ENCODE results near the gene FAM228A. TPM values are rescaled to one million over a fixed set of nuclear protein-coding genes. Genes with fewer than 3 reads are reported as not detected.

Gene FAM228A
- total RNA-seq, 2 experiments from 2014 or later = not detected

DNA sequence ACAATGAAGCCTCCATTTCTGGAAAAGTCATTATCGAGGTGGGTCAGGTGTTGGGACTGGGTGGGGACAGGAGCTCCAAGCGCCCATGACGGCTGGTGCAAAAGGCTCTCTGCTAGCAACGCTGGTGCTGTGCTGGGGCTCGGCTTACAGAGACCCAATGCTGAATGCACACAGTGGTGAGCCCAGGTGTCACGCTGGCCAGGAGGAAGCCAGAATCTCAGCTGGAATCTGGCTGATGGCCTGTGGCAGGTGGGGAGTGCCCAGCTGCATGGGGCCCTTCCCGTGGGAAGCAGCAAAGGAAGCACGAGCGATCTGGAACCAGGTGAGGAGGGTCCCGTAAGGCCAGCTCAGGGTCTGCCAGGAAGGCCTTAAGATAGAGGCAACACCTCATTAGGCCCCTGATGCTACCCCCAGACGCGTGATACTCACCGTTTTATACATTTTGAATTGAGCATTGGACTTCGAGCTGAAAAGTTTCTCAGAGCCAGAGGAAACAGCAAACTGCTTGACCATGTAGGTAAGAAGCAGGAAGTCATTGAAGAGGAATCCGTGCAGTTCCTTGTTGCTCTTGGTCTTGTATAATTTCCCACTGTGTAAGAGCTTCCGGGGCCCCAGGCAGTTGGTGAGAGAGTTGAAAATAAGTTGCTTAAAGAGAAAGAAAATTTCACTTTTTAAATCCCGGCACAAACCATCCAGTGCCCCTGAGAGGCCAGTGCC is 34.7 kb downstream of the FAM228A start:
- Mint-ChIP-seq H3K4me1 (ENCODE audit: low read depth) (no peaks in the 10 kb centered on the region), H3K4me3 (no peak overlapping the region), H3K36me3 (ENCODE audit: low read depth) (peaks cover 19% of the 10 kb centered on the region), H3K9me3 (no peaks in the 10 kb centered on the region), H3K27me3 (no peaks in the 10 kb centered on the region), H3K27ac (no peak overlapping the region)
- POLR2A ChIA-PET = no interaction called here
- CTCF ChIA-PET = interaction anchor here (0.5 kb wide), 1 partner anchor 125 kb away, joined by 3 read pairs; the partner anchor contains the start of gene TP53I3
- no peak for DNase-seq
- no peak for ATAC-seq
- TF ChIP-seq, protein P1, sequence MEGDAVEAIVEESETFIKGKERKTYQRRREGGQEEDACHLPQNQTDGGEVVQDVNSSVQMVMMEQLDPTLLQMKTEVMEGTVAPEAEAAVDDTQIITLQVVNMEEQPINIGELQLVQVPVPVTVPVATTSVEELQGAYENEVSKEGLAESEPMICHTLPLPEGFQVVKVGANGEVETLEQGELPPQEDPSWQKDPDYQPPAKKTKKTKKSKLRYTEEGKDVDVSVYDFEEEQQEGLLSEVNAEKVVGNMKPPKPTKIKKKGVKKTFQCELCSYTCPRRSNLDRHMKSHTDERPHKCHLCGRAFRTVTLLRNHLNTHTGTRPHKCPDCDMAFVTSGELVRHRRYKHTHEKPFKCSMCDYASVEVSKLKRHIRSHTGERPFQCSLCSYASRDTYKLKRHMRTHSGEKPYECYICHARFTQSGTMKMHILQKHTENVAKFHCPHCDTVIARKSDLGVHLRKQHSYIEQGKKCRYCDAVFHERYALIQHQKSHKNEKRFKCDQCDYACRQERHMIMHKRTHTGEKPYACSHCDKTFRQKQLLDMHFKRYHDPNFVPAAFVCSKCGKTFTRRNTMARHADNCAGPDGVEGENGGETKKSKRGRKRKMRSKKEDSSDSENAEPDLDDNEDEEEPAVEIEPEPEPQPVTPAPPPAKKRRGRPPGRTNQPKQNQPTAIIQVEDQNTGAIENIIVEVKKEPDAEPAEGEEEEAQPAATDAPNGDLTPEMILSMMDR (IDR thresholded peaks at IDR 0.05) = no peak
- intact Hi-C loops (cut with micrococcal nuclease) = no loop called here

DNA sequence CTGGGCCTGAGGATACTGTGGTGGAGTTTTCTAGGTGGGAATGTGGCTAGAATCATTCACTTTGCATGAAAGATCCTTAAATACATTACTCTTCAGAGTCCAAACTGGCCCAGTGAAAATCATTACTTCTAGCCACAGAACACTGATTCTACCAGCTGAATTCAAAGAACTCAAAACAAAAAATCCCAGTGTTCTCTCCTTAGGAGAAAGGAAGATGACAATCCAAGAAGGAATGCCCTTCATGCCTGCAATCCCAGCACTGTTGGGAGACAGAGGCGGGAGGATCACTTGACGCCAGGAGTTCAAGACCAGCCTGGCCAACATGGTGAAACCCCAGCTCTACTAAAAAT is 35.2 kb downstream of the FAM228A start:
- H3K27me3 Mint-ChIP-seq = no peaks in the 10 kb centered on the region
- intact Hi-C loops (cut with micrococcal nuclease) = no loop called here
- ChIA-PET POLR2A (no interaction called here), CTCF (no interaction called here)
- H3K4me3 Mint-ChIP-seq = no peak overlapping the region
- no peaks in the 10 kb centered on the region for H3K4me1 Mint-ChIP-seq (ENCODE audit: low read depth)
- H3K9me3 Mint-ChIP-seq = no peaks in the 10 kb centered on the region
- no peak overlapping the region for H3K27ac Mint-ChIP-seq
- ATAC-seq (no peak), DNase-seq (no peak)
- TF ChIP-seq, protein P1 (IDR thresholded peaks at IDR 0.05) = no peak
- H3K36me3 Mint-ChIP-seq (ENCODE audit: low read depth) = peaks cover 17% of the 10 kb centered on the region

DNA sequence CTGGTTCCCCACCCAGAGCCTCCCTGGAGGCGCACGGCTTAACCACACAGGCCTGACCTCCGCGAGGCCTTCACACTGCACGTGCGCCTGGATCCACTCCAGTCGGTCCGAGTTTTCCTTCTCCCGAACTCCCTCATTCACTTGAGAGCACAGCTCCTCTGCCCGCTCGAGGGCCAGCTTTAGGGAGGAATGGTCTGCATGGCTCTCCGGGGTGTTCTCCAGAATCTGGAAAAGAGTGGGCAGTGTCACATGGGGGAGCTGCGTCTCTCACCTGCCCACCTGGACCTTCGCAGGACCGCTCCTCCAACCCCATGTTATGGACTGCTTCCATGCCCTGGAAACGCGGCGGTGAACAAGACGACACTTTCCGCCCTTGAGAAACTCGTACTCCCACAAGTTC is 35.9 kb downstream of the FAM228A start:
- H3K27me3 Mint-ChIP-seq = no peaks in the 10 kb centered on the region
- H3K27ac Mint-ChIP-seq = no peak overlapping the region
- no peak for DNase-seq
- H3K4me1 Mint-ChIP-seq (ENCODE audit: low read depth) = no peaks in the 10 kb centered on the region
- ChIA-PET CTCF (no interaction called here), POLR2A (interaction anchor here (0.6 kb wide), 1 partner anchor 19 kb away, joined by 3 read pairs; no protein-coding TSS in a partner anchor)
- no peaks in the 10 kb centered on the region for H3K9me3 Mint-ChIP-seq
- H3K36me3 Mint-ChIP-seq (ENCODE audit: low read depth) = peaks cover 16% of the 10 kb centered on the region
- TF ChIP-seq, protein P1 (IDR thresholded peaks at IDR 0.05) = no peak
- no peak overlapping the region for H3K4me3 Mint-ChIP-seq
- intact Hi-C loops (cut with micrococcal nuclease) = no loop called here
- no peak for ATAC-seq

DNA sequence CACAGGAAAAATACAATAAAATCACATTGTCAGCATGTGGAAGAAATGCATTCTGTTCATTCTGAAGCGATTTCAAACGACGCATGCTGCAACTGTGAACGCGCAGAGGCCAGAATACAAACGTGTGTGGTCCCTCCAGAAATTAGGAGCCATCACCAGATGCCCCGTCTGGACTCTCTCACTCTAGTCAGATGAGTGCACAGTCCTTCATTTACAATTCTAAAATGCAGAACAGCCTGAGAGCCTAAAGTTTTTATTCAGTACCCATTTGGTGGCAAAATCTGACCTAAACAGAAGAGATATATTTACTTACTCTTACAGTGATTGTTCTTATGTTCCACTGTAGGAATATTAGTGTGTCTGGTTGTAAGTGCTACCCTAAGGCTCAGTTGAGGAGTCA is 36.6 kb downstream of the FAM228A start:
- ChIA-PET POLR2A (no interaction called here), CTCF (no interaction called here)
- no peaks in the 10 kb centered on the region for H3K9me3 Mint-ChIP-seq
- intact Hi-C loops (cut with micrococcal nuclease) = no loop called here
- DNase-seq (no peak), ATAC-seq (no peak)
- no peaks in the 10 kb centered on the region for H3K27me3 Mint-ChIP-seq
- H3K4me1 Mint-ChIP-seq (ENCODE audit: low read depth) = no peaks in the 10 kb centered on the region
- TF ChIP-seq, protein P1 (IDR thresholded peaks at IDR 0.05) = no peak
- peaks cover 21% of the 10 kb centered on the region for H3K36me3 Mint-ChIP-seq (ENCODE audit: low read depth)
- H3K4me3 Mint-ChIP-seq = no peak overlapping the region
- no peak overlapping the region for H3K27ac Mint-ChIP-seq

DNA sequence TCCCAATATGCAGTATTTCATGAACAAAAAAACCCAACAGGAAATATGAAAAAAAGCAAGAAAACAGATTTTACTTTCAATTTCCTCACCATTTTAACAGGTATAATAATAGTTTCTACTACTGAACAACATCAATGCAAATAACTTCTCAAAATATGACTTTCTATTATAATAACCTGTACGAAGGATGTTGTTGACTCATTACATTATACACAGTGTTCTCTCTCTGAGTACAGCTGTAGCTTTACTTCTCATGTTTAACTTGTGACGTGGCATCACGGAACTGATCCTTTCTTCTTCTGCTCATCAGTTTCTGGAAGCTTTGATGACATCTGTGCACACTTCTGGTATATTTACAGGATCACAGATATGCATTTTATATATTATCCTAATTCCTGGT is 40.0 kb downstream of the FAM228A start:
- Mint-ChIP-seq H3K27ac (no peak overlapping the region), H3K9me3 (no peaks in the 10 kb centered on the region), H3K4me3 (no peak overlapping the region), H3K4me1 (ENCODE audit: low read depth) (no peaks in the 10 kb centered on the region), H3K36me3 (ENCODE audit: low read depth) (peaks cover 17% of the 10 kb centered on the region), H3K27me3 (no peaks in the 10 kb centered on the region)
- ATAC-seq (peak; percentile 55), DNase-seq (no peak)
- CTCF ChIA-PET = no interaction called here
- POLR2A ChIA-PET = no interaction called here
- intact Hi-C loops (cut with micrococcal nuclease) = no loop called here
- TF ChIP-seq, protein P1 (IDR thresholded peaks at IDR 0.05) = no peak
